ENCODE results near the gene EMP3.

EMP3 gene

DNA sequence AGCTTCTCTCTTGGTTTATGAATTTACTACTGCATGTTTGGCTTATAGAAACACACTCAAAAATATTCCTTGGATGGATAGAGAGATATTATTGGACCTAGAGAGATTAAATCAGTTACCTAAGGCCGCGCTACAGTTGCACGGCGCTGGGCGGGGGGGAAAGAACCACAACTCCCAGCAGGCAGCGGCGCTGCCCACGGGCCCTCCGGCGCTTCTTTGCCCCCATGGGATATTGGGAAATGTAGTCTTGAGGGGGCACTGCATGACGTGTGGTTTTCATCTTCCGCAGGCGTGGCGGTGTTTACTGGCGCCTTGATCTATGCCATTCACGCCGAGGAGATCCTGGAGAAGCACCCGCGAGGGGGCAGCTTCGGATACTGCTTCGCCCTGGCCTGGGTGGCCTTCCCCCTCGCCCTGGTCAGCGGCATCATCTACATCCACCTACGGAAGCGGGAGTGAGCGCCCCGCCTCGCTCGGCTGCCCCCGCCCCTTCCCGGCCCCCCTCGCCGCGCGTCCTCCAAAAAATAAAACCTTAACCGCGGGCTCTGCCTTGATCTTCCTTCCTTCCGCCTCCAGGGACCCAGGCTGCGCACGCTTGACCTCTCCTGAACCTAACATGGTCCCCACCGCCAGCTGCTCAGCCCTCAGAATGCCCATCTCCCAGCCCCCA, 4.8 kb downstream of the EMP3 start:
- H3K36me3 ChIP-seq (ENCODE audit: control insufficient read depth, insufficient read depth, low read length): no peaks in the 10 kb centered on the region
- TF ChIP-seq, protein P1, sequence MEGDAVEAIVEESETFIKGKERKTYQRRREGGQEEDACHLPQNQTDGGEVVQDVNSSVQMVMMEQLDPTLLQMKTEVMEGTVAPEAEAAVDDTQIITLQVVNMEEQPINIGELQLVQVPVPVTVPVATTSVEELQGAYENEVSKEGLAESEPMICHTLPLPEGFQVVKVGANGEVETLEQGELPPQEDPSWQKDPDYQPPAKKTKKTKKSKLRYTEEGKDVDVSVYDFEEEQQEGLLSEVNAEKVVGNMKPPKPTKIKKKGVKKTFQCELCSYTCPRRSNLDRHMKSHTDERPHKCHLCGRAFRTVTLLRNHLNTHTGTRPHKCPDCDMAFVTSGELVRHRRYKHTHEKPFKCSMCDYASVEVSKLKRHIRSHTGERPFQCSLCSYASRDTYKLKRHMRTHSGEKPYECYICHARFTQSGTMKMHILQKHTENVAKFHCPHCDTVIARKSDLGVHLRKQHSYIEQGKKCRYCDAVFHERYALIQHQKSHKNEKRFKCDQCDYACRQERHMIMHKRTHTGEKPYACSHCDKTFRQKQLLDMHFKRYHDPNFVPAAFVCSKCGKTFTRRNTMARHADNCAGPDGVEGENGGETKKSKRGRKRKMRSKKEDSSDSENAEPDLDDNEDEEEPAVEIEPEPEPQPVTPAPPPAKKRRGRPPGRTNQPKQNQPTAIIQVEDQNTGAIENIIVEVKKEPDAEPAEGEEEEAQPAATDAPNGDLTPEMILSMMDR (IDR thresholded peaks at IDR 0.05; ENCODE audit: insufficient read depth, low read length, poor library complexity, severe bottlenecking): peak; percentile 9
- peak; percentile 91 for DNase-seq (ENCODE audit: extremely low read depth, insufficient read length)
- H3K27me3 ChIP-seq (replicated peaks; ENCODE audit: control insufficient read depth, insufficient read depth, low read length): no peaks in the 10 kb centered on the region
- H3K4me3 ChIP-seq (replicated peaks; ENCODE audit: low read depth, low read length): peak overlapping the region; percentile 60

DNA sequence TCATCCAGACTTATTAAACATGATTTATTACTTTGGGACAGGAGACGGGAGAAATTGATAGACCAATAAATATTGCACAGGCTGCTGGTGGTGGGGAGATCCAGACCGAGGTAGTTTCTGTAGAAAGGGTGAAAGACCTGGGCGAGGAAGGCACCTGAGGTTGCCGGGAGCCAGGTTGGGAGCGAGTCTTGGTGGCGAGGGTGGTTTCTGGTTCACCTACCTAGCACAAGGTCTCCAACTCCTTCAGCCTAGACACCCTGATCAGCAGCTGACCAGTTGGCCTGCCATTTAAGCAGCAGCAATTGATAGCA, 7.0 kb downstream of the EMP3 start:
- Histone ChIP-seq H3K27me3 (replicated peaks; ENCODE audit: control insufficient read depth, insufficient read depth, low read length) (no peaks in the 10 kb centered on the region), H3K36me3 (ENCODE audit: control insufficient read depth, insufficient read depth, low read length) (no peaks in the 10 kb centered on the region), H3K4me3 (replicated peaks; ENCODE audit: low read depth, low read length) (peak overlapping the region; percentile 47)
- TF ChIP-seq, protein P1 (IDR thresholded peaks at IDR 0.05; ENCODE audit: insufficient read depth, low read length, poor library complexity, severe bottlenecking): no peak
- no peak for DNase-seq (ENCODE audit: extremely low read depth, insufficient read length)

DNA sequence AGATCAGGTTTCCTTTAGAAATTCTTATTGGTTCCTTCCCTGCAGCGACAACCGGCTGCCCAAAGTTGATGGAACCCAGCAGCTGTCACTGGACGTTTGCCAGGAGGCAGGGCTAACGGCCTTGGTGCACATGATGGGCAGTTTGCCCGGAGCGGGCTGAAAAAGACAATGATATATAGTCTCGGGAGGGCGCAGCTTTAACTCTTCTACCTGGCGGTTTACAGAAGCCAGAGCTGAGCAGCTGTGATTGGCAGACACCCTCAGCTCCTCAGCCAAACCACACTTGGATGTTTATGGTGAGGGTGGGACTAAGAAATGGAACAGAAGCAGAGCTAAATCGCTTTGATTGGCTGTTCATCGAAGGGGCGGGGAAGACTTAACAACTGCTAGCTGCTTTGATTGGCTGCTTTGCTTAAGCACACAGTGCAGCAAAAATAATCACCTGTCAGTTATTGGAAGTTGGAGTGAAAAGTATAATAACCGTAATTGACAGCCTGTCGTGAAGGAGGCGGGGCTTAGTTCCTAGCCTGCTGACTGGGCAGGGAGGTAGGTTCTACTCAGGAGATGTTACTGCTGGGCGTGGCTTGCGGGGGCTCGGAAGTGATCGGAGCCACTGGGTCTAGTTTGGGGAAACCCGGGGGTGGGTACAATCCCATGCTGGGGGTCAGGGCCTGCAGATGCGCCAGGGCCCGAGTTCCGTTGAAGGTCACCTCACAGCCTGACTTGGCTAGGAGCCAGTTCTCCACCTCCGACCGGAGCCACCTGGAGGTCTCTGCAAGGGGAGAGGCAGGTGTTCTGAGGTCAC, 7.5 kb downstream of the EMP3 start:
- Histone ChIP-seq H3K4me3 (replicated peaks; ENCODE audit: low read depth, low read length) (peak overlapping the region; percentile 73), H3K36me3 (ENCODE audit: control insufficient read depth, insufficient read depth, low read length) (no peaks in the 10 kb centered on the region), H3K27me3 (replicated peaks; ENCODE audit: control insufficient read depth, insufficient read depth, low read length) (no peaks in the 10 kb centered on the region)
- peak; percentile 90 for DNase-seq (ENCODE audit: extremely low read depth, insufficient read length)
- TF ChIP-seq, protein P1 (IDR thresholded peaks at IDR 0.05; ENCODE audit: insufficient read depth, low read length, poor library complexity, severe bottlenecking): no peak

DNA sequence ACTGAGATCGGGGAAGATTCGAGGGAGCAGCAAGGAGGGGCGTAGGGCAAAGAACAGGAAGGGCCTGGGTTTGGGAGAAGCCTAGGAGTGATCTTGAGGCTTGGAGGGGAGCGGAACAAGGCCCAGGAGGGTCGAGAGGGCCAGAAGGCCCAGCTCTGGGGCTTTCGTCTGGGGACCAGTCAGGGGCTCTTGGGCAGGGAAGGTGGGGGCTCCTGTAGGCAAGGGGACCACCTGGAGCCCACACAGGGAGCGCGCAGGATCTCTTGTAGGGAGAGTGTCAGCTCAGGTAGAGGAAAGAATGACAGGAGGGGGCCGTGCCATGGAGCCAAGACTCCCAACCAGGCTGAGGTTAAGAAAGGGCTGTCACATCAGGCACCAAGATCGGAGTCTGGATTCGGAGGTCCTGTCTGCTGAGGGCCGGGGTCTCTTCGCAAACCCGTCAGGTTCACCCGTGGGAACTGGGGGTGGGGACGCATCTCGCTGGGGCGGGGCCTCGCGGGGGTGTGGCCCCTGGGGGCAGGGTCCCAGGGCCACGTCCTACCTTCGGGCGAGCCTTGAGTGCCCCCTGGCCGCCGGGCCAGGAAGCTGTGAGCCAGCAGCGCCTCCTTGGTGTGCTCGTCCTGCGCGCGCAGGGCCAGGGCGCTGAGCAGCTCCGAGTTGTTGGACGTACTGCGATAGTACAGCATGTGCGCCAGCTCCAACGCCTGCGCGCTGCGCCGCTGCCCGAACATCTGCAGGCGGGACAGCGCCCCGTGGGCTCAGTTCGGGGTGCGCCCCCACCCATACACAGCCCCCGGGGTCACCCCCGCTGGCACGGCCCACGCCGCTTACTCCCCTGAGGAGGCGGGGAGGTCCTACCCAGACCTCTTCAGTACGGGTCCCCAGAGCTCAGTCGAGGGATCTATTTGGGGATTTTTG, 8.4 kb downstream of the EMP3 start:
- peak; percentile 95 for DNase-seq (ENCODE audit: extremely low read depth, insufficient read length)
- Histone ChIP-seq H3K36me3 (ENCODE audit: control insufficient read depth, insufficient read depth, low read length) (no peaks in the 10 kb centered on the region), H3K27me3 (replicated peaks; ENCODE audit: control insufficient read depth, insufficient read depth, low read length) (no peaks in the 10 kb centered on the region), H3K4me3 (replicated peaks; ENCODE audit: low read depth, low read length) (peak overlapping the region; percentile 73)
- TF ChIP-seq, protein P1 (IDR thresholded peaks at IDR 0.05; ENCODE audit: insufficient read depth, low read length, poor library complexity, severe bottlenecking): peak; percentile 98

DNA sequence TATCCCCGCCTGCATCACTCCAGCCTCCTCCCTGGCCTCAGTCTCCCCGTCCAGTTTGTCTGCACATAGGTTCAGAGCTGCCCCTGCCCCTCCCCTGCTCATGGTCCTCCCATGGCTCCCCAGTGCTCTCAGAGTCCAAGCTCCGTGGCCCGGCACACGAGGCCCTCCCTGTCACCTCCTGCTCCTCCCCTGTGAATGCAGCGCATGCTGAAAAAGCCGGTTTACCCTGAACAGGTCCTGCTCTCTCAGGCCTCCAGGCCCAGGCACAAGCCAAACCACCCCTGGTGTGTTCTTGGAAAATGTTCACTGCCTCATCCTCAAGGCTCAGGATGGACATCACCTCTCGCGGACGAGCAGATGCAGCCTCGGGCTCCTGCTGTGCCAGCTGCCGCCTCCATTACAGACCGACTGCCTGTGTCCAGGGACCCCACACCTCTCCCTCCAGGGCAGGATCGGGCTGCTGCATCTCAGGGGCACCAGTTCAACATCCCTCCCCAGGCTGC, 13.0 kb downstream of the EMP3 start:
- TF ChIP-seq, protein P1 (IDR thresholded peaks at IDR 0.05; ENCODE audit: insufficient read depth, low read length, poor library complexity, severe bottlenecking): no peak
- no peaks in the 10 kb centered on the region for H3K36me3 ChIP-seq (ENCODE audit: control insufficient read depth, insufficient read depth, low read length)

More for the DNA sequence above, 13.0 kb downstream of the EMP3 start:
- no peak for DNase-seq (ENCODE audit: extremely low read depth, insufficient read length)
- Histone ChIP-seq H3K4me3 (replicated peaks; ENCODE audit: low read depth, low read length) (no peak overlapping the region), H3K27me3 (replicated peaks; ENCODE audit: control insufficient read depth, insufficient read depth, low read length) (no peaks in the 10 kb centered on the region)

Measured in GM06990 (cell line).